IMR-90 (cell line): Measurements from ENCODE around the gene FNIP1. TPM values are rescaled to one million over a fixed set of nuclear protein-coding genes. Genes with fewer than 3 reads are reported as not detected.

Experiments used
- ATAC-seq: fragments of 200-7000 bp; cut with Tn5 transposase; 2 replicates; pipeline ENCODE4 v1.9.1; 2020; ENCODE audit warnings: low read depth, mild to moderate bottlenecking, moderate library complexity
- BruUV-seq: library from RNA; stranded (reverse); fragments of 400-500 nt; replicated peaks from 2 replicates; lab custom pipeline; 2021; lab: Mats Ljungman, UMichigan
- CTCF ChIA-PET: fragments of 300-600 bp; formaldehyde crosslinking; extraction: SDS; loops from one replicate; lab custom pipeline; 2021; ENCODE audit warnings: antibody characterized with exemption; lab: Yijun Ruan, JAX
- POLR2A ChIA-PET: fragments of 300-600 bp; sonication (Branson Sonifier 250); formaldehyde crosslinking; loops from one replicate; lab custom pipeline; 2022; ENCODE audit warnings: antibody characterized with exemption; ENCODE audit not compliant: unreplicated experiment; lab: Charles Lee
- DNase-seq: peaks from one replicate; pipeline ENCODE4 v3.0.0; 2013
- H2AFZ ChIP-seq: replicated peaks from 2 replicates; pipeline ENCODE3; 2013; ENCODE audit warnings: low read length, mild to moderate bottlenecking; ENCODE audit not compliant: poor library complexity
- H2AK5ac ChIP-seq: 2 replicates; pipeline ENCODE4 v1.6.1; 2013; ENCODE audit warnings: low read depth, low read length, inconsistent platforms
- H2AK9ac ChIP-seq: replicated peaks from 2 replicates; pipeline ENCODE3; 2013; ENCODE audit warnings: mild to moderate bottlenecking, low read depth, low read length, moderate library complexity; ENCODE audit not compliant: poor library complexity
- H2BK120ac ChIP-seq: 2 replicates; pipeline ENCODE4 v1.6.1; 2013; ENCODE audit warnings: low read depth, low read length, inconsistent platforms
- H2BK15ac ChIP-seq: 3 replicates; pipeline ENCODE4 v1.6.1; 2013; ENCODE audit warnings: low read depth, low read length, inconsistent platforms
- H2BK20ac ChIP-seq: 2 replicates; pipeline ENCODE4 v1.6.1; 2013; ENCODE audit warnings: low read depth, mild to moderate bottlenecking, inconsistent platforms, low read length, moderate library complexity
- H2BK5ac ChIP-seq: 2 replicates; pipeline ENCODE4 v1.6.1; 2013; ENCODE audit warnings: mild to moderate bottlenecking, low read depth, low read length, inconsistent platforms; ENCODE audit not compliant: poor library complexity, severe bottlenecking
- H3K14ac ChIP-seq: replicated peaks from 2 replicates; pipeline ENCODE4 v1.6.1; 2013; ENCODE audit warnings: low read depth, low read length, inconsistent platforms
- H3K18ac ChIP-seq: 2 replicates; pipeline ENCODE4 v1.6.1; 2013; ENCODE audit warnings: low read depth, low read length, control low read depth
- H3K23ac ChIP-seq: 2 replicates; pipeline ENCODE4 v1.6.1; 2013; ENCODE audit warnings: low read depth, low read length, inconsistent platforms
- H3K27ac ChIP-seq: 2 replicates; pipeline ENCODE4 v1.5.1; 2013; ENCODE audit warnings: mild to moderate bottlenecking, control low read depth, low read length; ENCODE audit not compliant: insufficient read depth
- H3K27me3 ChIP-seq: 2 replicates; pipeline ENCODE4 v1.6.1; 2013; ENCODE audit warnings: low read length; ENCODE audit not compliant: control insufficient read depth, insufficient read depth
- H3K36me3 ChIP-seq: 2 replicates; pipeline ENCODE4 v1.6.1; 2013; ENCODE audit warnings: low read length, mixed read lengths; ENCODE audit not compliant: control insufficient read depth, insufficient read depth
- H3K4ac ChIP-seq: 2 replicates; pipeline ENCODE4 v1.6.1; 2013; ENCODE audit warnings: low read depth, low read length, inconsistent platforms
- H3K4me1 ChIP-seq: 2 replicates; pipeline ENCODE4 v1.6.1; 2013; ENCODE audit warnings: low read length, mixed read lengths; ENCODE audit not compliant: control insufficient read depth, insufficient read depth
- H3K4me2 ChIP-seq: 2 replicates; pipeline ENCODE4 v1.6.1; 2013; ENCODE audit warnings: low read depth, mild to moderate bottlenecking, control low read depth, low read length, moderate library complexity
- H3K4me3 ChIP-seq: 2 replicates; pipeline ENCODE4 v1.5.1; 2013; ENCODE audit warnings: low read depth, mild to moderate bottlenecking, control low read depth, low read length, moderate library complexity; ENCODE audit not compliant: insufficient read depth
- H3K56ac ChIP-seq: 2 replicates; pipeline ENCODE4 v1.6.1; 2013; ENCODE audit warnings: low read length, inconsistent platforms; ENCODE audit not compliant: insufficient read depth; ENCODE audit errors: extremely low read depth
- H3K79me1 ChIP-seq, 2 experiments: 2 replicates each; pipeline ENCODE4 v1.6.1; 2013; ENCODE audit warnings: low read length in 2 of 2, inconsistent platforms in 1 of 2, low read depth in 1 of 2
- H3K9ac ChIP-seq: 2 replicates; pipeline ENCODE4 v1.6.1; 2013; ENCODE audit warnings: low read depth, low read length, control low read depth
- H3K9me1 ChIP-seq: 2 replicates; pipeline ENCODE4 v1.6.1; 2013; ENCODE audit warnings: low read length, inconsistent platforms; ENCODE audit not compliant: insufficient read depth
- H3K9me3 ChIP-seq: 2 replicates; pipeline ENCODE4 v1.6.1; 2013; ENCODE audit warnings: low read length; ENCODE audit not compliant: control insufficient read depth, insufficient read depth
- H4K20me1 ChIP-seq: 2 replicates; pipeline ENCODE4 v1.6.1; 2013; ENCODE audit warnings: low read length, inconsistent platforms; ENCODE audit not compliant: insufficient read depth
- H4K5ac ChIP-seq: 2 replicates; pipeline ENCODE4 v1.6.1; 2013; ENCODE audit warnings: mild to moderate bottlenecking, low read depth, low read length, control low read depth
- H4K8ac ChIP-seq, 2 experiments: 2 replicates each; pipeline ENCODE4 v1.6.1; 2013; ENCODE audit warnings: low read depth in 2 of 2, low read length in 2 of 2, control low read depth in 1 of 2, inconsistent platforms in 1 of 2
- H4K91ac ChIP-seq: 2 replicates; pipeline ENCODE4 v1.6.1; 2013; ENCODE audit warnings: low read depth, low read length, inconsistent platforms; ENCODE audit not compliant: insufficient read depth
- FOS ChIP-seq: fragments of 150-350 bp; IDR thresholded peaks from 2 replicates; pipeline ENCODE4 v1.6.1; 2016; ENCODE audit warnings: low read depth, low read length
- dilution Hi-C: fragments of 300-500 bp; cut with HindIII; formaldehyde crosslinking; loops from one replicate; pipeline ENCODE4 v1.14.3; 2018; ENCODE audit warnings: low sequenced_read_pairs; ENCODE audit not compliant: unreplicated experiment
- in situ Hi-C: fragments of 300-500 bp; cut with MboI; formaldehyde crosslinking; loops from 3 replicates; pipeline ENCODE4 v1.14.3; 2019; ENCODE audit warnings: low sequenced_read_pairs, inconsistent platforms, mixed read lengths
- intact Hi-C: fragments of 100-400 bp; cut with micrococcal nuclease; formaldehyde crosslinking; loops from 2 replicates; pipeline ENCODE4 v1.10.0; 2022
- polyA plus RNA-seq, 3 experiments: library from polyadenylated mRNA; depleted of rRNA; stranded (reverse); fragments of >200 nt; gene quantifications; 2 replicates each; pipeline ENCODE4 v1.2.3, GENCODE V29; 2012; ENCODE audit warnings: low replicate concordance in 1 of 3
- total RNA-seq: library from RNA; depleted of rRNA; stranded (reverse); fragments of >200 nt; gene quantifications from 2 replicates; pipeline ENCODE4 v1.2.3, GENCODE V29; 2012

The FNIP1 gene
- total and polyA plus RNA-seq, 2 of the 4 experiments (the other 2 are of a cell fraction): 5.6 to 34.1 TPM

DNA sequence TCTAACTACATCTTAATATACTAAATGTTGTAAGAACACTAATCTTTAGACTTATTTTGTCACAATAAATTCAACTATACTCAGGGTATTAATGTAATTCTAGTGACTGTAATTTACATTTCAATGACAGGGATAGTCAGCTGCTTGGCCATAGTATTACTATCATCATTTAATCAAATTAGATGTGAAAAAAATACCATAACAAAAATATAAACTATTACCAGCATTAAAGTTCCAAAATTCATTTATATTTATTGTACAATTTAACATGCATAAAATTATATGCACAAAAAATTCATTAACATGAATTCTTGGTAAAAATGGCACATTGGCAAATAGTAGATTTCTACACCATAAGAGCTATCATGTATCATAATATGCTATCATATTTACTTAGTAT, 28.9 kb downstream of the FNIP1 start:
- CTCF ChIA-PET: no interaction called here
- peaks cover 75% of the 10 kb centered on the region for H4K20me1 ChIP-seq
- POLR2A ChIA-PET: no interaction called here

More for the DNA sequence above, 28.9 kb downstream of the FNIP1 start:
- peaks cover 4% of the 10 kb centered on the region for H3K36me3 ChIP-seq
- no peak overlapping the region for H2AK9ac ChIP-seq
- ATAC-seq: no peak
- H2AK5ac ChIP-seq: no peak overlapping the region
- no peak overlapping the region for H3K18ac ChIP-seq
- no peak overlapping the region for H3K4ac ChIP-seq
- no peak overlapping the region for H3K27ac ChIP-seq
- H3K23ac ChIP-seq: no peak overlapping the region
- peaks cover 3% of the 10 kb centered on the region; the same call in 1 of the 2 replicates for H3K9me1 ChIP-seq
- H3K4me1 ChIP-seq: peaks cover 3% of the 10 kb centered on the region; the same call in 1 of the 2 replicates
- H3K9me3 ChIP-seq: peaks cover 2% of the 10 kb centered on the region; the same call in 1 of the 2 replicates
- H3K4me2 ChIP-seq: no peak overlapping the region
- no peaks in the 10 kb centered on the region for H3K27me3 ChIP-seq
- no peak overlapping the region for H2BK15ac ChIP-seq
- intact Hi-C loops (no loop called here), in situ Hi-C loops (no loop called here), dilution Hi-C loops (no loop called here)
- no TSS peak for BruUV-seq
- no peak overlapping the region for H4K8ac ChIP-seq
- H3K14ac ChIP-seq: no peak overlapping the region
- no peak overlapping the region for H4K5ac ChIP-seq
- H3K4me3 ChIP-seq: no peak overlapping the region
- no peak overlapping the region for H2BK5ac ChIP-seq
- no peak overlapping the region for H3K9ac ChIP-seq
- H2AFZ ChIP-seq: no peak overlapping the region
- H4K91ac ChIP-seq: no peak overlapping the region
- H2BK20ac ChIP-seq: no peak overlapping the region
- H3K79me1 ChIP-seq: peaks cover 18 to 67% of the 10 kb centered on the region in 2 experiments
- no peak overlapping the region for H3K56ac ChIP-seq
- DNase-seq: no peak
- no peak for TF ChIP-seq FOS
- no peak overlapping the region for H2BK120ac ChIP-seq
